ENCODE data around the gene PPP1R16B. TPM values are rescaled to one million over a fixed set of nuclear protein-coding genes. Genes with fewer than 3 reads are reported as not detected.

The PPP1R16B gene
- total RNA-seq, 2 donors from 2014 or later, result 1.3 to 1.9 TPM

DNA sequence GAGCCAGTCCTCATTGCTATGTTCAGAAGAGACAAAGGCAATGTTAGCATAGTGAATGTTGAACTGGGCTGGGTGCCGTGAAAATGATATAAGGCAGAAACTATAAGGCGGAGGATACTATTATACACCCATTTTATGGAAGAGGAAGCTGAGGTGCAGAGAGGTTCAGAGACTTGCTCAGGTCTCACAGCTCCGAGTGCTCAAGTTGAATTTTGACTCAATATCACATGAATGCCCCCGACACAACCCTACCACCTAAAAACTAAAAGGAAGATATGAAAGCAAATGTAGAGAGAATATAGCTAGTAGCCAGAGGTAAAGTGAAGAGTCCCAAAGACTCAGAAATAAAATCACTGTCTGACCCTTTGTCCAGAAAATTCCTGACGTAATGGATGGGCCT is 56.7 kb downstream of the PPP1R16B start:
- 88% methylated on average over 5 of the region's 5 CpGs for WGBS
- H3K4me1 ChIP-seq (replicated peaks), result no peaks in the 10 kb centered on the region
- H3K9me3 ChIP-seq, result no peaks in the 10 kb centered on the region
- H3K27ac ChIP-seq, result no peak overlapping the region
- H3K36me3 ChIP-seq, result no peaks in the 10 kb centered on the region
- DNase-seq (ENCODE audit: low spot score), result no peak
- intact Hi-C loops (cut with DNase I), result no loop called here
- TF ChIP-seq POLR2A (IDR thresholded peaks at IDR 0.05) (no peak), POLR2AphosphoS5 (IDR thresholded peaks at IDR 0.05) (no peak)
- TF ChIP-seq, protein P1, sequence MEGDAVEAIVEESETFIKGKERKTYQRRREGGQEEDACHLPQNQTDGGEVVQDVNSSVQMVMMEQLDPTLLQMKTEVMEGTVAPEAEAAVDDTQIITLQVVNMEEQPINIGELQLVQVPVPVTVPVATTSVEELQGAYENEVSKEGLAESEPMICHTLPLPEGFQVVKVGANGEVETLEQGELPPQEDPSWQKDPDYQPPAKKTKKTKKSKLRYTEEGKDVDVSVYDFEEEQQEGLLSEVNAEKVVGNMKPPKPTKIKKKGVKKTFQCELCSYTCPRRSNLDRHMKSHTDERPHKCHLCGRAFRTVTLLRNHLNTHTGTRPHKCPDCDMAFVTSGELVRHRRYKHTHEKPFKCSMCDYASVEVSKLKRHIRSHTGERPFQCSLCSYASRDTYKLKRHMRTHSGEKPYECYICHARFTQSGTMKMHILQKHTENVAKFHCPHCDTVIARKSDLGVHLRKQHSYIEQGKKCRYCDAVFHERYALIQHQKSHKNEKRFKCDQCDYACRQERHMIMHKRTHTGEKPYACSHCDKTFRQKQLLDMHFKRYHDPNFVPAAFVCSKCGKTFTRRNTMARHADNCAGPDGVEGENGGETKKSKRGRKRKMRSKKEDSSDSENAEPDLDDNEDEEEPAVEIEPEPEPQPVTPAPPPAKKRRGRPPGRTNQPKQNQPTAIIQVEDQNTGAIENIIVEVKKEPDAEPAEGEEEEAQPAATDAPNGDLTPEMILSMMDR (IDR thresholded peaks at IDR 0.05), result no peak
- H3K27me3 ChIP-seq (replicated peaks; ENCODE audit: insufficient read depth), result no peaks in the 10 kb centered on the region
- H3K4me3 ChIP-seq, result no peak overlapping the region

DNA sequence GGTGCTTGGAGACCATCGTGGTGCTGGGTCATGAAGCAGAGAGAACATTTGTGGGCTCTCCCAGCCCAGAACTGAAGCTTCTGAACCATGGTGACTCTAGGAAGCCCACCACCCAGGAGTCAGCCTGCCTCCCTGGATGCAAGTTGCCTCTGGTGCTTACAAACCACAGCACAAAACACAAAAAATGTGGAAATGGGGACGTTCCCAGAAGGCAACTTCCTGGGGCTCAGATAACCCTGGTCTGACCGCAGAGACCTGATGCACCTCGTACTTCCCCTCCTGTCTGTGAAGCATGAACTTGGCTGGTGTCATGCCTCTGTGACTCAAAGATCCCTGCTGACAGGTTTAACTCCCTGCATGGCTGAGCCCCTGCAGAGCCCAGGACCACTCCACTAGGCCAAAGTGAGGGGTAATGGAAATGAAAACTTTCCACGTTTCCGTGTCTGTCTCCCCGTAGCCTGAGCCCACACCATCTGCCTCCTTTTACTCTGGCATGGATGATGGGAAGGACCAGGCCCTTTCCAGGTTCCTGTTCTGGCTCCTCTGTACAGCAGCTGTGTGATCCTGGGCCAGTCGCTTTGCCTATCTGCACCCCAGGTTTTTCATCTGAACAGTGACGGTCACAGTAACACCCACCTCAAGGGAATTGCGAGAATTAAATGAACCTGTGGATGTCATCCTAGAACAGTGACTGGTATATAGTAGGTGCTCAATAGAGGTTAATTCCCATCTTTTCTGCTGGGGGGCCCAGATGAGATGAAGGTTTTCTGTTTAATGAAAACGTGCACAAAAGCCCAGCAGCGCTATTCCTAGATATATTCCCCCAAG is 57.7 kb downstream of the PPP1R16B start:
- H3K4me1 ChIP-seq (replicated peaks), result no peaks in the 10 kb centered on the region
- no peaks in the 10 kb centered on the region for H3K36me3 ChIP-seq
- H3K4me3 ChIP-seq, result no peak overlapping the region
- H3K27ac ChIP-seq, result no peak overlapping the region
- DNase-seq (ENCODE audit: low spot score), result no peak
- H3K9me3 ChIP-seq, result no peaks in the 10 kb centered on the region
- WGBS, result 80% methylated on average over 12 of the region's 12 CpGs
- intact Hi-C loops (cut with DNase I), result no loop called here
- TF ChIP-seq POLR2AphosphoS5 (IDR thresholded peaks at IDR 0.05) (no peak), POLR2A (IDR thresholded peaks at IDR 0.05) (no peak)
- TF ChIP-seq, protein P1 (IDR thresholded peaks at IDR 0.05), result no peak
- no peaks in the 10 kb centered on the region for H3K27me3 ChIP-seq (replicated peaks; ENCODE audit: insufficient read depth)

DNA sequence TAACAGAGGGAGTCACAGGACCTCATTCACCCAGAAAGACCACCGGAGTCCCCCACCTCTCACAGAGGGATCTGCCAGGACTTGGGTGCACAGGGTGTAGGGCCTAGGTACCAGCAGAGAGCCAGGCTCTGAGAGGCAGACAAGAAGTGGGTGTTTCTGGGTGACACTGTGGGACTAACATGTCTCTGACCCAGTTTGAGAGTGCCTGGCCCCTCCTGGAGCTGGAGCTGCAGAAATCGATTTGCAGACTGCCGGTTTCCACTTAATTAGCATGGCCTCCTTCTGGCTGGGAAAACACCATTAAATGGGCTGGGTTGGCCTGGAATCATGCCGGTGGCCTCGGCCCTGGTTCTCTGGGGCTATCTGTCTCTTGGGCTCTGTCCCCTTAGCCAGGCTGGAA is 59.2 kb downstream of the PPP1R16B start:
- TF ChIP-seq, protein P1 (IDR thresholded peaks at IDR 0.05), result no peak
- TF ChIP-seq POLR2A (IDR thresholded peaks at IDR 0.05) (no peak), POLR2AphosphoS5 (IDR thresholded peaks at IDR 0.05) (no peak)
- DNase-seq (ENCODE audit: low spot score), result no peak
- WGBS, result 47% methylated on average over 4 of the region's 5 CpGs
- no peak overlapping the region for H3K27ac ChIP-seq
- intact Hi-C loops (cut with DNase I), result no loop called here
- no peaks in the 10 kb centered on the region for H3K36me3 ChIP-seq
- no peak overlapping the region for H3K4me3 ChIP-seq
- H3K9me3 ChIP-seq, result no peaks in the 10 kb centered on the region
- no peaks in the 10 kb centered on the region for H3K27me3 ChIP-seq (replicated peaks; ENCODE audit: insufficient read depth)
- no peaks in the 10 kb centered on the region for H3K4me1 ChIP-seq (replicated peaks)

DNA sequence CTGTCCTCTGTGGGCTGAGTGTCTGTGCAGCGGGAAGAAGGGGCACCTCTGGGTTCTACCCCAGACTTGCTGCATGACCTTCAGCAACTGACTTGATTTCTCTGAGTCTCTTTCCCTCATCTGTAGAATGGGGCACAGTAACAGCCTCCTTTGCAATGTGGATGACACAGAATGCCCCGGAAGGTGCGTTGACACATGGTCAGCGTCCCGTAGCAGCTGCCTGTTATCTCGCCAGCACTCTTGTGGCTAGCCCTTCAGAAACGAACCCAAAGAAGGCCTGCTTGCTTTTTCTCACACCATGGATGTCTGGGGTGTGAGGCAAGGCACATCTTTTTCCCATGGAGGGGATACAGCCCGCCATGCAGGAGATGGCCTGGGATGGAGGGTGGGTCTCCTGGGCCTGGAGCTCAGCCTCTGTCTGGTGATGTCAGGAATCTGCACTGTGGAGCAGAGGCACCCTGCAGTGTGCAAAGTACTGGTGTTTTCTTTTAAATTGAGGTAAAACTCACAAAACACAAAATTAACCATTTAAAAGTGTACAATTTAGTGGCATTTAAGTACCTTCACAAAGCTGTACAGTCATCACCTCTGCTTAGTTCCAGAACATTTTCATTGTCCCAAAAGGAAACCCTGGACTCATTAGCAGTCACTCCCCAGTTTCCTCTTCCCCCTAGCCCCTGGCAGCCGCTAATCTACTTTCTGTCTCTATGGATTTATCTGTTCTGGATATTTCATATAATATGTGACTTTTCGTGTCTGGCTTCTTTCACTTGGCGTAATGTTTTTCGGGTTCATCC is 61.0 kb downstream of the PPP1R16B start:
- no peaks in the 10 kb centered on the region for H3K9me3 ChIP-seq
- 84% methylated on average over 12 of the region's 12 CpGs for WGBS

More for the DNA sequence above, 61.0 kb downstream of the PPP1R16B start:
- TF ChIP-seq, protein P1 (IDR thresholded peaks at IDR 0.05), result no peak
- TF ChIP-seq POLR2AphosphoS5 (IDR thresholded peaks at IDR 0.05) (no peak), POLR2A (IDR thresholded peaks at IDR 0.05) (no peak)
- intact Hi-C loops (cut with DNase I), result no loop called here
- no peak overlapping the region for H3K4me3 ChIP-seq
- no peak for DNase-seq (ENCODE audit: low spot score)
- H3K27me3 ChIP-seq (replicated peaks; ENCODE audit: insufficient read depth), result no peaks in the 10 kb centered on the region
- no peaks in the 10 kb centered on the region for H3K4me1 ChIP-seq (replicated peaks)
- H3K27ac ChIP-seq, result no peak overlapping the region
- no peaks in the 10 kb centered on the region for H3K36me3 ChIP-seq

Measured in prostate gland (tissue), 2 donors.